Coronary artery (tissue), 2 donors: ENCODE measurements around the gene ZNF365.

Source experiments
- DNase-seq: peaks from one replicate; pipeline ENCODE4 v3.0.0-alpha.2; 2017; ENCODE audit warnings: low spot score
- H3K27ac ChIP-seq, 2 donors: fragments of 200-600 bp; sonication (generic); one replicate each; pipeline ENCODE4 v1.5.1; 2016 to 2019
- H3K4me3 ChIP-seq: fragments of 200-600 bp; sonication (generic); 2 replicates; pipeline ENCODE4 v1.5.1; 2016; ENCODE audit warnings: mild to moderate bottlenecking, moderate library complexity
- TF ChIP-seq, protein P1 (sequence below): fragments of 200-600 bp; sonication (generic); IDR thresholded peaks from one replicate; pipeline ENCODE4 v1.5.1; 2019; ENCODE audit warnings: antibody characterized with exemption

The ZNF365 gene

DNA sequence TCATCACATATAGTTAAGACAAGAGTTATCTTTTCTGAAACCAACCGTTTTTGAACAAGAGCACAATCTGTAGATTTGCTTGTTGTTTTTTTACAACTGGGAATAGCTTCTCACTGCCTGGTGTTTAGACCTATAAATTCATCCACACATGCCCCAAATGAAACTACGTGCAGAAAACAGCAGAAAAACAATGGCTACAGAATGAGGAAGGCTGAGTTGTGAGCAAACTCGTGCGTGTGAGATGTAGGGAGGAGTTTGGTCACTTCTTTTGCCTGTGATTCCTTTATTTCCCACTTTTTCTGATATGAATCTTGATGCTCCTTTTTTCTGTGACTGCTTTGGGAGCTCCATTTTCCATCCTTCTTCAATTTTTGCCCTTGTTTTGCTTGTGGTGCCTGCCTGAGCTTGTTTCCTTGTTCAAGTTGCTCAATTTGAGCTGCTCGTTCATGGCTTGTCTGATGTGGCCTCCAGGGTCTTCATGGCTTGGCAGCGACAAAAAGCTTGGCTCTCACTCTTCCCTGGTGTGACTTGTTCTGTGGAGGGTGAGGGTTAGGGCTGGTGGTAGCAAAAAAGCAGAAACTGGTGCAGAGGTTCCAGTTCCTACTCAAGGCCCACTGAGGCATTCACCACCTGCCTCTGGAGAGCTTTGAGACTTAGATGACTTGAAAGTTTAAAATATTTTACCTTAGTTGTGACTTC lies 76.9 kb downstream of the ZNF365 start:
- TF ChIP-seq, protein P1, sequence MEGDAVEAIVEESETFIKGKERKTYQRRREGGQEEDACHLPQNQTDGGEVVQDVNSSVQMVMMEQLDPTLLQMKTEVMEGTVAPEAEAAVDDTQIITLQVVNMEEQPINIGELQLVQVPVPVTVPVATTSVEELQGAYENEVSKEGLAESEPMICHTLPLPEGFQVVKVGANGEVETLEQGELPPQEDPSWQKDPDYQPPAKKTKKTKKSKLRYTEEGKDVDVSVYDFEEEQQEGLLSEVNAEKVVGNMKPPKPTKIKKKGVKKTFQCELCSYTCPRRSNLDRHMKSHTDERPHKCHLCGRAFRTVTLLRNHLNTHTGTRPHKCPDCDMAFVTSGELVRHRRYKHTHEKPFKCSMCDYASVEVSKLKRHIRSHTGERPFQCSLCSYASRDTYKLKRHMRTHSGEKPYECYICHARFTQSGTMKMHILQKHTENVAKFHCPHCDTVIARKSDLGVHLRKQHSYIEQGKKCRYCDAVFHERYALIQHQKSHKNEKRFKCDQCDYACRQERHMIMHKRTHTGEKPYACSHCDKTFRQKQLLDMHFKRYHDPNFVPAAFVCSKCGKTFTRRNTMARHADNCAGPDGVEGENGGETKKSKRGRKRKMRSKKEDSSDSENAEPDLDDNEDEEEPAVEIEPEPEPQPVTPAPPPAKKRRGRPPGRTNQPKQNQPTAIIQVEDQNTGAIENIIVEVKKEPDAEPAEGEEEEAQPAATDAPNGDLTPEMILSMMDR, result no peak
- DNase-seq, result no peak
- H3K27ac ChIP-seq, result no peak overlapping the region
- no peak overlapping the region for H3K4me3 ChIP-seq

DNA sequence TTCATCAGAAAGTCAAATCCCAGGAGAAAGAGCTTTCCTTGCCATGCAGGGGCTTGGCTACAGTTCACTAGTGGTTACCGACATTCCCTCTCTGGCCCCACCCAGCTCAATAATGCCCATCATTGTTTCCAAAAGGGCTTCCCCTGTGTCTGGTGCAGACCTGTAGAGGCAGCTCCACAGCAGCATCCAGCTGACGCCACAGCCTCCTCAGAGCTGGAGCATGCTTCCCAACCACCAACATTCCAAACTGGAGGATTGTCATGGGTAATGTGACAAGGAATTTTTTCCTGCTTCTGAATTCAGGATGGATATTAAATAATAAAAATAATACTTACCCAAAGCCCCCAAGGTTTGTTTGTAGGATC lies 77.4 kb downstream of the ZNF365 start:
- H3K4me3 ChIP-seq, result no peak overlapping the region
- no peak for DNase-seq
- no peak overlapping the region for H3K27ac ChIP-seq
- TF ChIP-seq, protein P1, result no peak
